GM19193 (cell line): Measurements from ENCODE around the gene CPT1A.

Experiments used
- POLR2A ChIP-seq: IDR thresholded peaks from 4 replicates; pipeline ENCODE4 v1.6.1; 2011; ENCODE audit not compliant: insufficient read depth, insufficient read length; ENCODE audit errors: extremely low read depth

Gene CPT1A

GRCh38 chr11:68826726-68827125, 15.0 kb downstream of the CPT1A start:
- TF ChIP-seq POLR2A, result no peak

- TF ChIP-seq POLR2A, result no peak
These were observed 16.1 kb downstream of the CPT1A start for GRCh38 chr11:68825571-68825970.

GRCh38 chr11:68822546-68822945, 19.2 kb downstream of the CPT1A start:
- no peak for TF ChIP-seq POLR2A

GRCh38 chr11:68821670-68822069, 20.0 kb downstream of the CPT1A start:
- TF ChIP-seq POLR2A, result no peak

DNA sequence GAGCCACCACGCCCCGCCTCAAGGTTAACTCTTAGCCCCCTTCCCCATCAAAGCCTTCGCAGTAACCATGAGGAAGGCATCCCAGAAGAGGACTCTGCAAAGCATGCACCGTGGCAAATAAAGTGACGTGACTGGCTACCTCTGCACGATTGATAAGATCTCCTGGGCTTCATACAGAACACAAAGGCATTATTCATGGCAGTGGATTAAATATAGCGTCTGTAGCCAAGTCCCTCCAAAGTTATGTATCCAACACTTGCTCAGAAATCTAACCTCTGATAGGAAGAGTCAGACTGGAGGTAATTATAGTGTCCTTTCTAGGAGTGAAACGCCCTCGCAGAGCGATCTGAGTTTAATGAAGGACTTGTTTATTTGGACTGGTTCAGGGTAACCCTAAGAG, 22.4 kb downstream of the CPT1A start:
- TF ChIP-seq POLR2A, result no peak

GRCh38 chr11:68818181-68818580, 23.5 kb downstream of the CPT1A start:
- TF ChIP-seq POLR2A, result no peak

GRCh38 chr11:68817554-68817953, 24.2 kb downstream of the CPT1A start:
- TF ChIP-seq POLR2A, result no peak

DNA sequence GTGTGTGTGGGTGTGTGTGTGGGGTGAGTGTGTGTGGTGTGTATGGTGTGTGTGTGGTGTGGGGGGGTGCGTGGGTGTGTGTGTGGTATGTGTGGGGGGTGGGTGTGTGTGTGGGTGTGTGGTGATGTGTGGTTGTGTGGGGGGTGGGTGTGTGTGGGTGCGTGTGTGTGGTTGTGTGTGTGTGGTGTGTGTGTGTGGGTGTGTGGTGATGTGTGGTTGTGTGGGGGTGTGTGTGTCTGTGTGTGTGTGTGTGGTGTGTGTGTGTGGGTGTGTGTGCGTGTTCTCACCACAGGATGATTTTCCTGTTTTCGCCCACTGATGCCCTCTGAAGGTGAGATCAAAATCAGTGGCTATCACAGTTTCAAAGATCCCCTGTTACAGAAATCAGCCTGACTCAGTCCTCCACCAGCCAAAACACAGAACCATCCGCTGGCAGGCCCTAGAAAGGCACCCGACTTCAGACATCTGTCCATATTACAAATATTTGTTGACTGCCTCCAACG, 24.7 kb downstream of the CPT1A start:
- no peak for TF ChIP-seq POLR2A

DNA sequence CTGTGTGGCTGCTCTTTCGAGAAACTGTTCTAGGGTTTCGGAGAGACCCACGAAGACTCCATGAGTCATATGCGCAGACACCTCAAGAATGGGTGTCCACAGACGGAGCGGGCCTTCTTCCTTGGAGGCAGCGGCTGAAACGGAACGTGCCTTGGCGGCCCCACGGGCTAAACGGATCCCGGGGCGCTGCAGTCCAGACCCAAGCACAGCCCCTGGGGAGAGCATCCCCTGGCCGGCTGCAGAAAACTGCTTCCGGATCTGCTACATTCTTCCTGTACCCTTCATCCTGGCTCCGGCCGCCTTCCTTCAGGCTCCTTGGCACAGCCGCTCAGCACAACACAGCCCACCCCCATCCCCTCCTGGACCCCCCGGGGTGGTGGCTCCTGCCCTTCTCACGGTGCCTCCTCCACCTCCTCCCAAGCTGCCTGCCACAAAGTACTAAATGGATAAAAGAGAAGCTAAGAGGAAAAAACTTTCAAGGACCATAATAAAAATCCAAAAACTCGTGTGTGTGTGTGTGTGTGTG, 25.4 kb downstream of the CPT1A start:
- TF ChIP-seq POLR2A, result no peak

- no peak for TF ChIP-seq POLR2A
These were observed 27.9 kb downstream of the CPT1A start for GRCh38 chr11:68813773-68814172.

DNA sequence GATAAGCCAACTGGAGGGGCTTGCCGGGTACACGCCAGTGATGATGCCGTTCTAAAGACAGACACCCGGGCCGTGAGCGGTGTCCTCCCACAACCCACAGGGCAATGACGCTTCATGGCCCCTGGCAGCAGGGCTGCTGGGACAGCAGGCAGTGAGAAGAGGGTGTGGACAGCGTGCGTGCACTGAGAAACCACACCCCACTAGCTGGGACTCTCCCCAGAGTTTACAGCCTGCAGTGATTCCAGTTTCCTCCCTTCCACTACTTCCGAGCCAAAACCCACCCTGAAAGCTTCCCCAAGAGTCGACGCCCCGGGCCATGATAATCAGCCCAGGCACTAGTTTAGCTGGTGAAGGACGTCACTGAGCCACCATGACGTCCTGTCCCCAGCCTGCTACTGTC, 29.2 kb downstream of the CPT1A start:
- TF ChIP-seq POLR2A, result no peak

- TF ChIP-seq POLR2A, result no peak
These were observed 31.6 kb downstream of the CPT1A start for GRCh38 chr11:68810164-68810563.

DNA sequence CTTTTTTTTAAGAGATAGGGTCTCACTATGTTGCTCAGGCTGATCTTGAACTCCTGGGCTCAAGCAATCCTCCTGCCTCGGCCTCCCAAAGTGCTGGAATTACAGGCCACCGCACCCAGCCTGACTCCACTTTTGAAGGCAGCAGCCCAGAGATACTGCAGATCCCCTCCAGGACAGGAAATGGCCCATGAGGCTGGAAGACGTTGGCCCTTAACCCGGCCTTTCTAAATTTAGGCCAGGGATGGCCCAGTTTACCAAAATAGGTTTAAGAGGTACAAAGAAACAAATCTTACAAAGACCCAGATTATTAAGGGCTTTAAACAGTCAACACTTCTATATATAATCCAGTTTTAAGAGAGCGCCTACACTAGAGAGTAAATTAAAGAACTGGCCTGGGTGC, 32.2 kb downstream of the CPT1A start:
- no peak for TF ChIP-seq POLR2A

- no peak for TF ChIP-seq POLR2A
These were observed 32.9 kb downstream of the CPT1A start for GRCh38 chr11:68808787-68809186.

- TF ChIP-seq POLR2A, result no peak
These were observed 34.5 kb downstream of the CPT1A start for GRCh38 chr11:68806931-68807844.

DNA sequence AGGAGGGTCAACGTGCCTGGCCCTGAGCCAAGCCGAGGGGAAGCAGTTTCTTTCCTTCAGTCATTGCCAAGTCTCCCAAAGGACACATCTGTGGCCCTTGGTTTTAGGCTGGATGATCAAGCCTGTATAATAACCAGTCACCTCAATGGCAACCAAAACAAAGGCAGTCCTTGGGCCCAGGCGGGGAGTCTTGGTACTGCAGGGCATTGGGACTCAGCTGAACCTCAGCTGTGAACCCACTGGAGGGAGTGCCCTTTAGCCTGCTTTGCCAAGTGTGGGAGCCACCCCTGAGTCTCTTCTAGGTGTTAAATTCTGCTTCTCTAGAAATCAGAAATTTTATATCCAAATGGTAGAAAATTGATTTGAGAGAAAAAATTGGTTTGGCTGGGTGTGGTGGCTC, 36.9 kb downstream of the CPT1A start:
- TF ChIP-seq POLR2A, result no peak
